Gastroesophageal sphincter (tissue), 3 donors: ENCODE data around the gene ENTPD3.

Experiments
- EP300 ChIP-seq: sonication (generic); formaldehyde crosslinking; IDR thresholded peaks from one replicate; pipeline ENCODE4 v1.6.1; 2017; ENCODE audit warnings: antibody characterized with exemption, mild to moderate bottlenecking
- POLR2A ChIP-seq, 2 donors: fragments of 450-650 bp; IDR thresholded peaks; one replicate each; pipeline ENCODE4 v1.6.1; 2017; ENCODE audit warnings: antibody characterized with exemption in 2 of 2, mild to moderate bottlenecking in 2 of 2, moderate library complexity in 1 of 2
- POLR2AphosphoS5 ChIP-seq: sonication (generic); formaldehyde crosslinking; IDR thresholded peaks from one replicate; pipeline ENCODE4 v1.6.1; 2017; ENCODE audit warnings: antibody characterized with exemption
- TF ChIP-seq, protein P1 (sequence below), 4 experiments: fragments of 200-600 bp in 2 of 4; fragments of 450-650 bp in 2 of 4; sonication (generic) in 1 of 4; IDR thresholded peaks; one replicate each; pipeline ENCODE4 v1.5.1; 2017 to 2019; ENCODE audit warnings: antibody characterized with exemption in 4 of 4, mild to moderate bottlenecking in 2 of 4, moderate library complexity in 2 of 4

DNA sequence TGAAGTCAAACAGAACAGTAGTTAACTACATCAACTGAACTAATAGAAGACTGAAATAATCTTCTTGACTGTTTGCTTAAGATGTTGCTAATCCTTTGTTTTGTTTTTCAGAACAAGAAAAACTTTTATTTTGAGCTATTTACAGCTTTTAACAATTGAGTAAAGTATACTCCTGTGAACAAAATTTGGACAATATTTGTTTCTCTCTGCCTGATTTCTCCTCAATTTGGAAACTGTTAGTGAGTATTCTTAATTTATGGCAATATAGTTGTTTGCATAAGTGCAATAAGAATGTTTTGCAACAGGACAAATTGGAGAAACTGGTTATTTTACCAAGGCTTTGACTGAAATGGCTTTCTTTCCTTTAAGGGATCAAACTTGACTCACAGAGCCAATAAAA lies 36.5 kb upstream of the ENTPD3 start:
- TF ChIP-seq, protein P1, sequence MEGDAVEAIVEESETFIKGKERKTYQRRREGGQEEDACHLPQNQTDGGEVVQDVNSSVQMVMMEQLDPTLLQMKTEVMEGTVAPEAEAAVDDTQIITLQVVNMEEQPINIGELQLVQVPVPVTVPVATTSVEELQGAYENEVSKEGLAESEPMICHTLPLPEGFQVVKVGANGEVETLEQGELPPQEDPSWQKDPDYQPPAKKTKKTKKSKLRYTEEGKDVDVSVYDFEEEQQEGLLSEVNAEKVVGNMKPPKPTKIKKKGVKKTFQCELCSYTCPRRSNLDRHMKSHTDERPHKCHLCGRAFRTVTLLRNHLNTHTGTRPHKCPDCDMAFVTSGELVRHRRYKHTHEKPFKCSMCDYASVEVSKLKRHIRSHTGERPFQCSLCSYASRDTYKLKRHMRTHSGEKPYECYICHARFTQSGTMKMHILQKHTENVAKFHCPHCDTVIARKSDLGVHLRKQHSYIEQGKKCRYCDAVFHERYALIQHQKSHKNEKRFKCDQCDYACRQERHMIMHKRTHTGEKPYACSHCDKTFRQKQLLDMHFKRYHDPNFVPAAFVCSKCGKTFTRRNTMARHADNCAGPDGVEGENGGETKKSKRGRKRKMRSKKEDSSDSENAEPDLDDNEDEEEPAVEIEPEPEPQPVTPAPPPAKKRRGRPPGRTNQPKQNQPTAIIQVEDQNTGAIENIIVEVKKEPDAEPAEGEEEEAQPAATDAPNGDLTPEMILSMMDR (IDR thresholded peaks at IDR 0.05): no peak
- TF ChIP-seq POLR2AphosphoS5: no peak
- TF ChIP-seq POLR2A (IDR thresholded peaks at IDR 0.05): no peak
- TF ChIP-seq EP300: no peak
